Prostate gland (tissue), 2 donors: ENCODE results near the gene PANX3. TPM values are rescaled to one million over a fixed set of nuclear protein-coding genes. Genes with fewer than 3 reads are reported as not detected.

Experiments
- DNase-seq: peaks from one replicate; pipeline ENCODE4 v3.0.0-alpha.2; 2019; ENCODE audit warnings: low spot score
- H3K27ac ChIP-seq, 2 donors: fragments of 200-600 bp; sonication (generic); 2 replicates each; pipeline ENCODE4 v1.5.1; 2017 to 2019
- H3K27me3 ChIP-seq: fragments of 200-600 bp; sonication (generic); replicated peaks from 2 replicates; pipeline ENCODE4 v1.5.1; 2019; ENCODE audit not compliant: insufficient read depth
- H3K36me3 ChIP-seq, 2 donors: fragments of 200-600 bp; sonication (generic); 1 replicate in 1 of 2; 2 replicates in 1 of 2; pipeline versions ENCODE4 v1.5.1 to v1.8.1; 2017 to 2019
- H3K4me1 ChIP-seq: fragments of 200-600 bp; sonication (generic); replicated peaks from 2 replicates; pipeline ENCODE4 v1.5.1; 2019
- H3K4me3 ChIP-seq, 2 donors: fragments of 200-600 bp; sonication (generic); 2 replicates each; pipeline ENCODE4 v1.5.1; 2017 to 2019
- H3K9me3 ChIP-seq: fragments of 200-600 bp; sonication (generic); 2 replicates; pipeline ENCODE4 v1.5.1; 2017
- CTCF ChIP-seq, 4 experiments: fragments of 200-600 bp in 2 of 4; fragments of 450-650 bp in 2 of 4; sonication (generic) in 2 of 4; IDR thresholded peaks; 1 replicate in 3 of 4; 2 replicates in 1 of 4; pipeline ENCODE4 v1.5.1; 2016 to 2019; ENCODE audit warnings: antibody characterized with exemption in 4 of 4, mild to moderate bottlenecking in 2 of 4, moderate library complexity in 2 of 4
- POLR2A ChIP-seq: fragments of 450-650 bp; IDR thresholded peaks from one replicate; pipeline ENCODE4 v1.6.1; 2016; ENCODE audit warnings: antibody characterized with exemption, mild to moderate bottlenecking
- POLR2AphosphoS5 ChIP-seq: sonication (generic); formaldehyde crosslinking; IDR thresholded peaks from one replicate; pipeline ENCODE4 v1.6.1; 2017; ENCODE audit warnings: antibody characterized with exemption
- WGBS: methylation state at CpG from one replicate; pipeline ENCODE4 v1.1.5; 2018; 5-methylcytosine and 5-hydroxymethylcytosine counted together
- intact Hi-C: fragments of 100-400 bp; cut with DNase I; formaldehyde crosslinking; loops from one replicate; pipeline ENCODE4 v1.14.2; 2022
- total RNA-seq, 2 donors: library from RNA; depleted of rRNA; stranded (reverse); fragments of >200 nt; gene quantifications; one replicate each; pipeline ENCODE4 v1.1.0, GENCODE V29; 2016

The PANX3 gene
- total RNA-seq, 2 donors from 2014 or later, result not detected

DNA sequence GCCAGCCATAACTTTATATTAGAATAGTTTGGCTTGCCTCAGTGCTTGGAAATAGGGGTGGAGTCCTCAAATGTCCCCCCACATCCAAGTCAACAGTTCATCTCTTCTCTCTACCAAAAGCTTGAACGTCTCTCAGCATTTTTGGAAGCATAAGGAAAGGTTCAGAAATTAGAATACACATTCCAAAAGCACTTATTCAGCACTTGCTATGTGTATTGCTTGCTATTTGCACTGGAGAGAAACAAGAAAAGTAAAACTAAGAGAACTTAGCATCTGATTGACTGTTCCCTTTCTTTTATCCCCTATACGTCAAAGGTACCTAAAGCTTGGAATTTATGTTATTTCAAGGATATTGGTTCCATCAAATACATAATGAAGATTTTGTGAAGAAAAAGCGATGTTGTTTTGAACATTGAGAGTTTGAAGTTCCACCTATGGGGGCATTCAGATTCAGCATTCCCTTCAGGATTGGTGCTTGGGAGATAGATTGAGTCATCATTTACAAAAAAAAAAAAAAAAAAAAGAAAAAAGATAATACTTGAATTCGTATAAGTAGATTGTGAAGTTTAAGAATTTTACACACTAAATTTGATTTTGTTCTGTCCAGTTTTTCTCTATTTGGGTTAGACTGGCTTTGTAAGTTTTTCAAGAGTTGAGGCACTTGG lies 12.8 kb downstream of the PANX3 start:
- peak overlapping the region; percentile 63 to 77 for H3K4me3 ChIP-seq
- 65% methylated on average over 4 of the region's 4 CpGs for WGBS
- intact Hi-C loops, result no loop called here

DNA sequence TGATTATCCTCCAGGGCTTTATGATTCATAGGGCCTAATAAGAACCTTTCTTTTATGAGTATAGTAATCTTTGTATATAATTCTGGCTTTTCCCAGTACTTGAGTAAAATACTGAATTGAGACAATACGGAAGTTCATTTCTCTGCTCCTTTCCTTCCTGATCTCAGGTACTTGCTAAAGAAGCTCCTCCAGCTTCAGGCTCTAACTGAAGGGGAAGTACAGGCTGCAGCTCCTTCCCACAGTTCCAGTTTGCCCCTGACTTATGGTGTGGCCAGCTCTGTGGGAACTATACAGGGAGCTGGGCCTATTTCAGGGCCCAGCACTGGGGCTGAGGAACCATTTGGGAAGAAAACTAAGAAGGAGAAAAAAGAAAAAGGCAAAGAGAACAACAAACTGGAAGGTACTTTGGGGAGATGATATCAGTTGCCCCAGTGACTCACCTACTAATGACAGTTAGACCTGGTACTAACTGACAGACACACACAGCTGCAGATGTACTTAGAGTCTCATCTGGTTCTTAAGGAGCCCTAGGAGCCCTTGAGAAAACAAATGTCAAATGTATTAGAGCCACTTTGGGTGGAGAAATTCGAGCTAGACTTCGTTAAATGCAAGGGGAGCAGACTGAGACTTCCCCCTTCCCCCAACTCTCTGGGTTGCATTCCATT lies 14.4 kb downstream of the PANX3 start:
- no peaks in the 10 kb centered on the region for H3K27me3 ChIP-seq
- H3K4me3 ChIP-seq, result no peak overlapping the region
- 100% methylated on average over 3 of the region's 3 CpGs for WGBS
- no peak for DNase-seq
- intact Hi-C loops, result no loop called here
- no peak for TF ChIP-seq CTCF (IDR thresholded peaks at IDR 0.05)
- no peak for TF ChIP-seq POLR2AphosphoS5
- no peak for TF ChIP-seq POLR2A
- H3K9me3 ChIP-seq, result no peaks in the 10 kb centered on the region
- H3K4me1 ChIP-seq, result peaks cover 3% of the 10 kb centered on the region
- H3K27ac ChIP-seq, result no peak overlapping the region
- peaks cover under 1 to 4% of the 10 kb centered on the region in 2 donors for H3K36me3 ChIP-seq

More for the DNA sequence above, 12.8 kb downstream of the PANX3 start:
- no peak for DNase-seq
- H3K4me1 ChIP-seq, result peaks cover 3% of the 10 kb centered on the region
- H3K27ac ChIP-seq, result peak overlapping the region in 1 of 2 donors; percentile 84
- H3K9me3 ChIP-seq, result no peaks in the 10 kb centered on the region
- H3K36me3 ChIP-seq, result no peaks in the 10 kb centered on the region
- no peaks in the 10 kb centered on the region for H3K27me3 ChIP-seq
- TF ChIP-seq CTCF (IDR thresholded peaks at IDR 0.05) (no peak), POLR2AphosphoS5 (no peak), POLR2A (no peak)

DNA sequence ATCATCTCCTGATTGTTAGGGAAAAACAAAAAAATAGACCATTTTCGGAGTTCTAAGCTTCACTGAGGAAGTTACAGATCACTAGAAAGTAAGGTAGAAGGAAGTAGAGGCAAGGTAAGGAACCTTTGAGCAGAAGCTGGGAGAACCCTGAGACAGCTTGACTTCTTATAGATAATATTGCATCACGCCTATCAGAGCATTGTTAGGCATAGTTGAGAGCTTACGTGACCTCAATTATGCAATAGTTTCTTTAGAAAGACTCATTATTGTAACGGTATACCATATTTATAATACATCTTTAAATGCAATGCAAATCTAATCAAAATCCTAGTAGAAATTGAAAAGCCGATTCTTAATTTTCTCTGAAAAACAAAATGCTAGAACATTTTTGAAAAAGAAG lies 16.3 kb downstream of the PANX3 start:
- TF ChIP-seq POLR2AphosphoS5 (no peak), POLR2A (no peak), CTCF (IDR thresholded peaks at IDR 0.05) (no peak)
- 88% methylated on average over 5 of the region's 5 CpGs for WGBS
- no peaks in the 10 kb centered on the region for H3K9me3 ChIP-seq
- H3K36me3 ChIP-seq, result peaks cover 5 to 7% of the 10 kb centered on the region in 2 donors
- no peak for DNase-seq
- H3K4me1 ChIP-seq, result peaks cover 3% of the 10 kb centered on the region
- no peak overlapping the region for H3K4me3 ChIP-seq
- intact Hi-C loops, result no loop called here
- H3K27ac ChIP-seq, result no peak overlapping the region
- H3K27me3 ChIP-seq, result no peaks in the 10 kb centered on the region

GRCh38 chr11:124629961-124630360 lies 18.7 kb downstream of the PANX3 start:
- H3K4me3 ChIP-seq, result no peak overlapping the region
- peaks cover 5 to 7% of the 10 kb centered on the region in 2 donors for H3K36me3 ChIP-seq
- no peak for DNase-seq
- no peak for TF ChIP-seq POLR2A
- TF ChIP-seq CTCF (IDR thresholded peaks at IDR 0.05), result no peak
- no peak for TF ChIP-seq POLR2AphosphoS5
- H3K27ac ChIP-seq, result peak overlapping the region in 1 of 2 donors; percentile 20
- H3K9me3 ChIP-seq, result no peaks in the 10 kb centered on the region
- no peaks in the 10 kb centered on the region for H3K4me1 ChIP-seq
- H3K27me3 ChIP-seq, result no peaks in the 10 kb centered on the region
- WGBS, result 65% methylated on average over 4 of the region's 4 CpGs
- intact Hi-C loops, result no loop called here

- no peak overlapping the region for H3K4me3 ChIP-seq
- TF ChIP-seq POLR2AphosphoS5, result no peak
- peak in 1 of 4 experiments; percentile 6 for TF ChIP-seq CTCF (IDR thresholded peaks at IDR 0.05)
- 50% methylated on average over 1 of the region's 1 CpG for WGBS
- H3K27ac ChIP-seq, result no peak overlapping the region
- intact Hi-C loops, result no loop called here
- H3K36me3 ChIP-seq, result peaks cover 5 to 7% of the 10 kb centered on the region in 2 donors
- no peak for DNase-seq
- no peaks in the 10 kb centered on the region for H3K27me3 ChIP-seq
- no peaks in the 10 kb centered on the region for H3K4me1 ChIP-seq
- no peaks in the 10 kb centered on the region for H3K9me3 ChIP-seq
Observed at GRCh38 chr11:124633355-124633754, 22.1 kb downstream of the PANX3 start.
